ENCODE results near the gene SETBP1. TPM values are rescaled to one million over a fixed set of nuclear protein-coding genes. Genes with fewer than 3 reads are reported as not detected.

SETBP1 gene
- total RNA-seq, 4 donors from 2014 or later, result 16.2 to 33.6 (median 24.4) TPM

GRCh38 chr18:44973282-44973681 is 292.6 kb downstream of the SETBP1 start:
- H3K27ac ChIP-seq, result no peak overlapping the region
- in situ Hi-C loops (cut with MboI; ENCODE audit: low pct_ligation_motif_present in 1 of 4, low pct_unique_long_range_greater_than_20kb in 1 of 4, low sequenced_read_pairs in 3 of 4), result no loop called here
- intact Hi-C loops (cut with DNase I; ENCODE audit: low total_unique reads), result no loop called here
- no peaks in the 10 kb centered on the region for H3K27me3 ChIP-seq
- no peak for TF ChIP-seq POLR2AphosphoS5 (IDR thresholded peaks at IDR 0.05)
- TF ChIP-seq EP300 (IDR thresholded peaks at IDR 0.05; ENCODE audit: low read depth), result no peak
- TF ChIP-seq CTCF (IDR thresholded peaks at IDR 0.05), result no peak
- TF ChIP-seq POLR2A (IDR thresholded peaks at IDR 0.05), result no peak
- H3K4me1 ChIP-seq, result peaks cover 0 to 6% (median 0%) of the 10 kb centered on the region in 4 donors
- no peak overlapping the region for H3K4me3 ChIP-seq
- no peaks in the 10 kb centered on the region for H3K36me3 ChIP-seq
- H3K9me3 ChIP-seq, result no peaks in the 10 kb centered on the region
- 86% methylated on average over 2 of the region's 2 CpGs; no CpG with 5 or more reads in 1 of the 2 donors for WGBS, 2 donors (ENCODE audit: low coverage in 1 of 2)
- no peak for DNase-seq

- Histone ChIP-seq H3K27me3 (no peaks in the 10 kb centered on the region), H3K36me3 (no peaks in the 10 kb centered on the region), H3K9me3 (no peaks in the 10 kb centered on the region), H3K27ac (no peak overlapping the region), H3K4me3 (no peak overlapping the region), H3K4me1 (peaks cover 0 to 2% (median 0%) of the 10 kb centered on the region in 4 donors)
- DNase-seq, result no peak
- in situ Hi-C loops (cut with MboI; ENCODE audit: low pct_ligation_motif_present in 1 of 4, low pct_unique_long_range_greater_than_20kb in 1 of 4, low sequenced_read_pairs in 3 of 4), result no loop called here
- TF ChIP-seq EP300 (IDR thresholded peaks at IDR 0.05; ENCODE audit: low read depth), result no peak
- TF ChIP-seq CTCF (IDR thresholded peaks at IDR 0.05), result no peak
- intact Hi-C loops (cut with DNase I; ENCODE audit: low total_unique reads), result no loop called here
- WGBS, 2 donors (ENCODE audit: low coverage in 1 of 2), result 95% methylated on average over 2 of the region's 2 CpGs; no CpG with 5 or more reads in 1 of the 2 donors
These were observed 293.5 kb downstream of the SETBP1 start for GRCh38 chr18:44974174-44974573.

GRCh38 chr18:44977856-44978255 is 297.2 kb downstream of the SETBP1 start:
- intact Hi-C loops (cut with DNase I; ENCODE audit: low total_unique reads), result no loop called here
- DNase-seq, result no peak
- TF ChIP-seq CTCF (IDR thresholded peaks at IDR 0.05) (no peak), POLR2AphosphoS5 (IDR thresholded peaks at IDR 0.05) (no peak), POLR2A (IDR thresholded peaks at IDR 0.05) (no peak), EP300 (IDR thresholded peaks at IDR 0.05; ENCODE audit: low read depth) (no peak)
- no peaks in the 10 kb centered on the region for H3K27me3 ChIP-seq
- no peaks in the 10 kb centered on the region for H3K36me3 ChIP-seq
- in situ Hi-C loops (cut with MboI; ENCODE audit: low pct_ligation_motif_present in 1 of 4, low pct_unique_long_range_greater_than_20kb in 1 of 4, low sequenced_read_pairs in 3 of 4), result no loop called here
- H3K9me3 ChIP-seq, result no peaks in the 10 kb centered on the region
- H3K4me1 ChIP-seq, result no peaks in the 10 kb centered on the region
- H3K27ac ChIP-seq, result no peak overlapping the region
- H3K4me3 ChIP-seq, result no peak overlapping the region
- 95 to 96% methylated on average over 2 to 4 of the region's 4 CpGs for WGBS, 2 donors (ENCODE audit: low coverage in 1 of 2)

DNA sequence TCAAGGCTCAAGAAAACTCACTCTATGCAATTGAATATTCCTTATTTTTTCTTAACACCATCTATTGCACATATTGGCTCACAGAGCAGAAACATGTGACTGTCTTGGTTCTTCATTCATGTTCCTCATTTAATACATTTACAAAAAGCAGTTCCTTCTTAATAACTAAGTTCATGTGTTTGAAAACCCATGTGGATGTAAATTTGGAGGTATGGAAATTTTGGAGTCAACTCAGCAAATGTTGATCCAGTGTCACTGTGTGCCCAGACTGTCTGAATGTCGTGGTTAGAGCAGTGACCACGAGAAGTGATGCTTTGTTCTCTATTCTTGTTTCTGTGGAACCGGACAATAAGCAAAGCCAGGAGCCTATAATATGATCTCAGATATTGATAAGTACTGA is 299.1 kb downstream of the SETBP1 start:
- Histone ChIP-seq H3K9me3 (no peaks in the 10 kb centered on the region), H3K36me3 (no peaks in the 10 kb centered on the region), H3K4me1 (no peaks in the 10 kb centered on the region), H3K27me3 (no peaks in the 10 kb centered on the region), H3K27ac (no peak overlapping the region), H3K4me3 (no peak overlapping the region)
- 62 to 77% methylated on average over 2 to 3 of the region's 3 CpGs for WGBS, 2 donors (ENCODE audit: low coverage in 1 of 2)
- intact Hi-C loops (cut with DNase I; ENCODE audit: low total_unique reads), result no loop called here
- TF ChIP-seq EP300 (IDR thresholded peaks at IDR 0.05; ENCODE audit: low read depth) (no peak), CTCF (IDR thresholded peaks at IDR 0.05) (no peak), POLR2A (IDR thresholded peaks at IDR 0.05) (no peak), POLR2AphosphoS5 (IDR thresholded peaks at IDR 0.05) (no peak)
- no peak for DNase-seq
- in situ Hi-C loops (cut with MboI; ENCODE audit: low pct_ligation_motif_present in 1 of 4, low pct_unique_long_range_greater_than_20kb in 1 of 4, low sequenced_read_pairs in 3 of 4), result no loop called here
